ENCODE data around the gene MBLAC1. TPM values are rescaled to one million over a fixed set of nuclear protein-coding genes. Genes with fewer than 3 reads are reported as not detected.
A peak's percentile ranks its signal among the peaks of the same experiment; 100 is the strongest.
"Not testable (repeated sequence)": the region's sequence is repeated elsewhere in the genome, so short reads cannot be mapped to it uniquely, and the experiment has no call there.

The MBLAC1 gene
- total RNA-seq, 1 experiment from 2014 or later: 2.9 TPM

GRCh38 chr7:100146350-100146749 is 19.6 kb downstream of the MBLAC1 start:
- in situ Hi-C loops (cut with HindIII; ENCODE audit: low sequenced_read_pairs); DNase-seq (ENCODE audit: low spot score): not testable (repeated sequence)

GRCh38 chr7:100147278-100147677 is 20.5 kb downstream of the MBLAC1 start:
- DNase-seq (ENCODE audit: low spot score): no peak
- in situ Hi-C loops (cut with HindIII; ENCODE audit: low sequenced_read_pairs): no loop called here

- DNase-seq (ENCODE audit: low spot score): no peak
- in situ Hi-C loops (cut with HindIII; ENCODE audit: low sequenced_read_pairs): no loop called here
These were observed 21.4 kb downstream of the MBLAC1 start for GRCh38 chr7:100148225-100148558.

- peak; percentile 100 for DNase-seq (ENCODE audit: low spot score)
- in situ Hi-C loops (cut with HindIII; ENCODE audit: low sequenced_read_pairs): no loop called here
These were observed 22.0 kb downstream of the MBLAC1 start, which contains the start of gene LAMTOR4 for GRCh38 chr7:100148559-100149328. Gene LAMTOR4 (plus strand): TSS chr7:100148918. CDS start chr7:100148973, 55 bp downstream.

GRCh38 chr7:100152404-100152803 is 25.6 kb downstream of the MBLAC1 start:
- in situ Hi-C loops (cut with HindIII; ENCODE audit: low sequenced_read_pairs): no loop called here
- DNase-seq (ENCODE audit: low spot score): no peak

- in situ Hi-C loops (cut with HindIII; ENCODE audit: low sequenced_read_pairs): no loop called here
- DNase-seq (ENCODE audit: low spot score): no peak
These were observed 26.3 kb downstream of the MBLAC1 start for GRCh38 chr7:100152937-100153666.

- in situ Hi-C loops (cut with HindIII; ENCODE audit: low sequenced_read_pairs): no loop called here
- no peak for DNase-seq (ENCODE audit: low spot score)
These were observed 27.2 kb downstream of the MBLAC1 start for GRCh38 chr7:100153708-100154535.

GRCh38 chr7:100154651-100155491 is 28.1 kb downstream of the MBLAC1 start:
- no peak for DNase-seq (ENCODE audit: low spot score)
- in situ Hi-C loops (cut with HindIII; ENCODE audit: low sequenced_read_pairs): no loop called here

- no peak for DNase-seq (ENCODE audit: low spot score)
- in situ Hi-C loops (cut with HindIII; ENCODE audit: low sequenced_read_pairs): no loop called here
These were observed 29.0 kb downstream of the MBLAC1 start for GRCh38 chr7:100155553-100156317.

GRCh38 chr7:100156331-100157068 is 29.7 kb downstream of the MBLAC1 start:
- no peak for DNase-seq (ENCODE audit: low spot score)
- in situ Hi-C loops (cut with HindIII; ENCODE audit: low sequenced_read_pairs): no loop called here

GRCh38 chr7:100157069-100157333 is 30.2 kb downstream of the MBLAC1 start:
- in situ Hi-C loops (cut with HindIII; ENCODE audit: low sequenced_read_pairs): no loop called here
- no peak for DNase-seq (ENCODE audit: low spot score)

GRCh38 chr7:100157334-100158228 is 30.8 kb downstream of the MBLAC1 start:
- in situ Hi-C loops (cut with HindIII; ENCODE audit: low sequenced_read_pairs): no loop called here
- peak; percentile 65 for DNase-seq (ENCODE audit: low spot score)

GRCh38 chr7:100158229-100159098 is 31.7 kb downstream of the MBLAC1 start, which contains the start of gene TRAPPC14:
Gene TRAPPC14 (minus strand): TSS chr7:100158723. CDS start chr7:100158499, 224 bp downstream.
- peak; percentile 85 for DNase-seq (ENCODE audit: low spot score)
- in situ Hi-C loops (cut with HindIII; ENCODE audit: low sequenced_read_pairs): no loop called here

GRCh38 chr7:100159099-100159623 is 32.4 kb downstream of the MBLAC1 start:
- in situ Hi-C loops (cut with HindIII; ENCODE audit: low sequenced_read_pairs): no loop called here
- no peak for DNase-seq (ENCODE audit: low spot score)

GRCh38 chr7:100160067-100160466 is 33.3 kb downstream of the MBLAC1 start:
- DNase-seq (ENCODE audit: low spot score): no peak
- in situ Hi-C loops (cut with HindIII; ENCODE audit: low sequenced_read_pairs): no loop called here
